ENCODE measurements around the gene HACD1.
"Not testable (repeated sequence)": the region's sequence is repeated elsewhere in the genome, so short reads cannot be mapped to it uniquely, and the experiment has no call there.

The HACD1 gene

DNA sequence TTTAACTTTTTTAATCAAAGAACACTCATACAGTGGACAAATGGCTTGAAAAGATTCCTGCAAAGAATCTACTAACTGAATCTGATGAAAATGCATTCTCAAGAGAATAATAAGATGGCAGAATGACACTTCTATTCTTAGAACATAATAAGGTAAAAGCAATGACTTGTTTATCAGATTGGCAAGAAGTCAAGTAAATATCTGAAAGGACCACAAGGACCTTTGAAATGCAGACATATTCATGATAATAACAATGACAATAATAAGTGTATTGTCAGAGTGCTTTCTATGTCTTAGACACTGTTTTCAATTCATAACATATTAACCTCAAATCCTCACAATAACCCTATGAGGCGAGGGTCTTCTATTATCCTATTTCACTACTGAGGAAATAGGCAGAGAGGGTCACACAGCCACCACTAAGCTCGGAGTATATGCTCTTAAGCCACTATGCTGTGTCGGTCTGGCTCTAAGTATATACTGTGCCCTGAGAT is 10.6 kb downstream of the HACD1 start:
- H3K4me3 ChIP-seq (ENCODE audit: low read length): no peak overlapping the region
- no peak for DNase-seq (ENCODE audit: low read depth)
- TF ChIP-seq, protein P1, sequence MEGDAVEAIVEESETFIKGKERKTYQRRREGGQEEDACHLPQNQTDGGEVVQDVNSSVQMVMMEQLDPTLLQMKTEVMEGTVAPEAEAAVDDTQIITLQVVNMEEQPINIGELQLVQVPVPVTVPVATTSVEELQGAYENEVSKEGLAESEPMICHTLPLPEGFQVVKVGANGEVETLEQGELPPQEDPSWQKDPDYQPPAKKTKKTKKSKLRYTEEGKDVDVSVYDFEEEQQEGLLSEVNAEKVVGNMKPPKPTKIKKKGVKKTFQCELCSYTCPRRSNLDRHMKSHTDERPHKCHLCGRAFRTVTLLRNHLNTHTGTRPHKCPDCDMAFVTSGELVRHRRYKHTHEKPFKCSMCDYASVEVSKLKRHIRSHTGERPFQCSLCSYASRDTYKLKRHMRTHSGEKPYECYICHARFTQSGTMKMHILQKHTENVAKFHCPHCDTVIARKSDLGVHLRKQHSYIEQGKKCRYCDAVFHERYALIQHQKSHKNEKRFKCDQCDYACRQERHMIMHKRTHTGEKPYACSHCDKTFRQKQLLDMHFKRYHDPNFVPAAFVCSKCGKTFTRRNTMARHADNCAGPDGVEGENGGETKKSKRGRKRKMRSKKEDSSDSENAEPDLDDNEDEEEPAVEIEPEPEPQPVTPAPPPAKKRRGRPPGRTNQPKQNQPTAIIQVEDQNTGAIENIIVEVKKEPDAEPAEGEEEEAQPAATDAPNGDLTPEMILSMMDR (conservative IDR thresholded peaks at IDR 0.05; ENCODE audit: low read length): no peak

DNA sequence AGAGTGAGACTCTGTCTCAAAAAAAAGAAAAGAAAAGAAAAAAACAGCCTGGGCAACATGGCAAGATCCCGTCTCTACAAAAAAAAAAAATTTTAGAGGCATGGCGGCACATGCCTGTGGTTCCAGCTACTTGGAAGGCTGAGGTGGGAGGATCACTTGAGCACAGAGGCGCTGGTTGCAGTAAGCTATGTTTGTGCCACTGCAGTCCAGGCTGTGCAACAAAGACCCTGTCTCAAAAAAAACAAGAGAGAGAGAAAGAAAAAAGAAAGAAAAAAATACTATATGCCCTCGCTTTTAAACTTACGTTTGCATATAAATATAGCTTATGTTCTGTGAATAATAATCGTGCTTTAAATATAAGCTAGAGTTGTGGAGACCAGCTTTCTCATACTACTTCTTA is 11.2 kb downstream of the HACD1 start:
- DNase-seq (ENCODE audit: low read depth): no peak
- TF ChIP-seq, protein P1 (conservative IDR thresholded peaks at IDR 0.05; ENCODE audit: low read length): no peak
- H3K4me3 ChIP-seq (ENCODE audit: low read length): no peak overlapping the region

DNA sequence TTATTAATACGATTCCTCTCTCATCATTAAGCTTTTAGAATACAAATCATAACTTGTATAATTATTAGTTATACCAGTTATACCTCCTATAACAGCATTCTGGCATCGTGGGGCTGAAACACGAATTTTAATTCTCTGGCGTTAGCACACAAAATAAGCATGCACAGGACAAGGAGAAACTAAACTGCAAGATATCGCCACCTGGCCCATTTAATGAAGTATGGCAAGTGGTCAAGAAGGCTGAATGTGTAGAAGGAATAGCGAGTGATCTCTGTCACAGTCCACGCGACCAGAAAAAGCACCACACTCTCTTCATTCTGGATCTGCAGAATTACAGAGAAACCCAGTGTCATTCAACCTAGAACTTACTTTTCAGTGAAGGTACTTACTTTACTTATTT is 18.1 kb downstream of the HACD1 start:
- peak; percentile 27 for DNase-seq (ENCODE audit: low read depth)
- H3K4me3 ChIP-seq (ENCODE audit: low read length): no peak overlapping the region
- TF ChIP-seq, protein P1 (conservative IDR thresholded peaks at IDR 0.05; ENCODE audit: low read length): peak; percentile 40

DNA sequence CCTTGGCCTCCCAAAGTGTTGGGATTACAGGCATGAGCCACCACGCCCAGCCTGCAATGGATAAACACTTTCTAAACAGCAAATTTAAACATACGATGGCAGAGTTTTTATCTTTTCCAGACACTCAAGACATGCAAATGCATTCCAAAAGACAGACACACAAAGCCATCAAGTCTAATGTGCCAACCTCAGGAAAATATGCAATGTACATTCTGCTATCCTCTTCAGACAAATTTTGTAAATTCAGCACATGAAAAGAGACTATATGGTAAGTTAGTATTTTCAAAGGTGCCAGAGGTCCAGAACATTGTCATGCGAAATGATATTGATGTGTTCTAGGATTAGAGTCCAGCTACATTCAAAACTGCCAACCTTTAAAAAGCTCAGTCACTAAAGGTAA is 19.8 kb downstream of the HACD1 start:
- DNase-seq (ENCODE audit: low read depth): no peak

DNA sequence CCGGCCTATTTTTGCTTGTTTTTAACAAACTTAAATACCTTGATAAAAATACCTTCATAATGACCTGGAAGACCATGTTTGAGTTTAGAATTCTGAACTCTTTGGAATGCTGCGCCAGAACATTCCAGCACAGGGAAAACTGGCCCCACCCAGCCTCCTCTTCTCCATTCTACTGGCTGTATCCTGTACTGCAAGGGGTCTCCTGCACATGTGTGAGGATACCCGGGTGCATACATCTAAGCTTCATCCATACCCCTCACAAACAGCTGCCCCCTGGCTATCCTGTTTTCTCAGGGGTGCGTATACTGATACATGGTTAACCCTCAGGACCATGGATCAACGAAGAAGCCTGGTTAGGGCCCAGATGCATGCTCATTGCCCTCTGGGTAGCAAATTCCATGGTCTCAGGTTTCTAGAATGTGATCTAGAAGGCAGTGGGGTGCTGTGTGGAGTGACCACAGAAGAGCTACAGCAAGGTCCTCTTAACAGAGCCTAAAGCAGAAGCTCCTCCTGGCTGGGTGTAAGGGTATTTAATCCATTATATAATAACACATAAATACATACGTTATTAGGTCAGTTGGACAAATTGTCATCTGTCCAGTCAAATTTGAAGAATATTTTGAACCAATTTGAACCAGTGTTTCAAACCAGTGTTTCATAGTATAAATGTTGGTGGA is 26.1 kb downstream of the HACD1 start:
- TF ChIP-seq, protein P1 (conservative IDR thresholded peaks at IDR 0.05; ENCODE audit: low read length): no peak
- DNase-seq (ENCODE audit: low read depth): no peak
- H3K4me3 ChIP-seq (ENCODE audit: low read length): no peak overlapping the region

More for the DNA sequence above, 19.8 kb downstream of the HACD1 start:
- TF ChIP-seq, protein P1 (conservative IDR thresholded peaks at IDR 0.05; ENCODE audit: low read length): no peak
- H3K4me3 ChIP-seq (ENCODE audit: low read length): no peak overlapping the region

DNA sequence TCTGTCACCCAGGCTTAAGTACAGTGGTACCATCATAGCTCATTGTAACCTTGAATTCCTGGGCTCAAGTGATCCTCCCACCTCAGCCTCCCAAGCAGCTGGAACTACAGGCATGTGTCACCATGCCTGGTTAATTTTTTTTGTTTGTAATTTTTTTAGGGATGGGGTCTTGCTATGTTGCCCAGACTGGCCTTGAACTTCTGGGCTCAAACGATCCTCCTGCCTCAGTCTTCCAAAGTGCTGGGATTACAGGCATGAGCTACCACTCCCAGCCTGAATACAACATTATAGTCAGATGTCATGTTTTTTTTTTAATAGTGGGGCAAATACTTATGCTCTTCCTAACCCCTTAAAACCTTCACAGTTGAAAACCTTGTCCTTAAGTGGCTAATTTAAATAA is 27.9 kb downstream of the HACD1 start:
- not testable (repeated sequence) for DNase-seq (ENCODE audit: low read depth); H3K4me3 ChIP-seq (ENCODE audit: low read length)

DNA sequence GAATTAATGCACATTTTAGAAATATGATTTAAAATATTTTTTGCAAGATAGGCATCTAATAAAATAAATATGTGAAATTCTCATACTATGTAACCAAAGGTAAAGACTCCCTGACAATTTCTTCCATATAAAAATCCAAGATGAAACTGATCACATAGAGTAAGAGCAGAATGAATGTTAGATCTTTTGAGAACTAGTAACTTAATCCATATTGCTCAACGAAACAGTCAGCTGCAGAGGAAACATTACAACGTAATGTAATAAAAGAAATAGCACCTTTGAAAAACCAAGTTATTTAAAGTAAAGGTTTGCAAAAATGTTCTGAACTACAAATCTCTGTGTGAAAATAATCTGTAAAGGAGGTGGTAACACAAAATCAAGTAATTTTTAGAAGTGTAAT is 28.8 kb downstream of the HACD1 start:
- no peak overlapping the region for H3K4me3 ChIP-seq (ENCODE audit: low read length)
- TF ChIP-seq, protein P1 (conservative IDR thresholded peaks at IDR 0.05; ENCODE audit: low read length): no peak
- DNase-seq (ENCODE audit: low read depth): no peak

DNA sequence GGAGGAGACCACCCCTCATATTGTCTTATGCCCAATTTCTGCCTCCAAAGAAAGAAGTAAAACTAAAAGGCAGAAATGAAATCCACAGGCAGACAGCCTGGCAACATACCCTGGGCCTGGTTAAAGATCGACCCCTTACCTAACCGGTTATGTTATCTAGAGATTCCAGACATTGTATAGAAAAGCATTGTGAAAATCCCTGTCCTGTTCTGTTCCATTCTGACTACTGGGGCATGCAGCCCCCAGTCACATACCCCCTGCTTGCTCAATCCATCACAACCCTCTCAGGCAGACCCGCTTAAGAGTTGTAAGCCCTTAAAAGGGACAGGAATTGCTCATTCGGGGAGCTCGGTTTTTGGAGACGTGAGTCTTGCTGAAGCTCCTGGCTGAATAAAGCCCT is 29.9 kb downstream of the HACD1 start:
- not testable (repeated sequence) for DNase-seq (ENCODE audit: low read depth); H3K4me3 ChIP-seq (ENCODE audit: low read length)

All from AG10803 (cell line).